GM18907 (cell line): Measurements from ENCODE around the gene GOLGA3.
"Not testable (repeated sequence)": the region's sequence is repeated elsewhere in the genome, so short reads cannot be mapped to it uniquely, and the experiment has no call there.

Experiments used
- ATAC-seq: cut with Tn5 transposase; IDR thresholded peaks from one replicate; pipeline ENCODE4 v1.9.1; 2021; ENCODE audit warnings: mild to moderate bottlenecking, moderate library complexity; ENCODE audit not compliant: unreplicated experiment

GOLGA3 gene

GRCh38 chr12:132818562-132818961, 10.1 kb downstream of the GOLGA3 start:
- ATAC-seq, result no peak

GRCh38 chr12:132814232-132814631, 14.4 kb downstream of the GOLGA3 start:
- ATAC-seq, result no peak

- no peak for ATAC-seq
Measured at GRCh38 chr12:132813443-132813842, 15.2 kb downstream of the GOLGA3 start.

- ATAC-seq, result no peak
Measured at GRCh38 chr12:132812631-132813305, 15.9 kb downstream of the GOLGA3 start.

- not testable (repeated sequence) for ATAC-seq
Measured at GRCh38 chr12:132809391-132809790, 19.3 kb downstream of the GOLGA3 start.

GRCh38 chr12:132807295-132808092, 21.2 kb downstream of the GOLGA3 start:
- ATAC-seq, result no peak

GRCh38 chr12:132806857-132807256, 21.8 kb downstream of the GOLGA3 start:
- ATAC-seq, result no peak

- ATAC-seq, result no peak
Measured at GRCh38 chr12:132804426-132804861, 24.2 kb downstream of the GOLGA3 start.

- no peak for ATAC-seq
Measured at GRCh38 chr12:132803888-132804287, 24.8 kb downstream of the GOLGA3 start.

GRCh38 chr12:132803125-132803524, 25.5 kb downstream of the GOLGA3 start:
- ATAC-seq, result no peak

GRCh38 chr12:132801741-132802140, 26.9 kb downstream of the GOLGA3 start:
- no peak for ATAC-seq

- no peak for ATAC-seq
Measured at GRCh38 chr12:132798836-132799235, 29.8 kb downstream of the GOLGA3 start.

GRCh38 chr12:132797820-132798570, 30.7 kb downstream of the GOLGA3 start:
- no peak for ATAC-seq

GRCh38 chr12:132795847-132796246, 32.8 kb downstream of the GOLGA3 start:
- no peak for ATAC-seq

GRCh38 chr12:132791940-132792339, 36.7 kb downstream of the GOLGA3 start:
- ATAC-seq, result not testable (repeated sequence)

- no peak for ATAC-seq
Measured at GRCh38 chr12:132789099-132789471, 39.6 kb downstream of the GOLGA3 start.

- no peak for ATAC-seq
Measured at GRCh38 chr12:132788375-132789098, 40.1 kb downstream of the GOLGA3 start.

GRCh38 chr12:132787877-132788276, 40.8 kb downstream of the GOLGA3 start:
- ATAC-seq, result no peak

GRCh38 chr12:132786192-132786591, 42.5 kb downstream of the GOLGA3 start:
- no peak for ATAC-seq

- ATAC-seq, result no peak
Measured at GRCh38 chr12:132784580-132784979, 44.1 kb downstream of the GOLGA3 start.
